ENCODE results near the gene KLC3.

KLC3 gene

GRCh38 chr19:45358213-45358792, 17.8 kb downstream of the KLC3 start:
- no peak for TF ChIP-seq CTCF (IDR thresholded peaks at IDR 0.05; ENCODE audit: low read depth, low read length)
- no peak overlapping the region for H3K4me3 ChIP-seq (ENCODE audit: low read depth, low read length)

DNA sequence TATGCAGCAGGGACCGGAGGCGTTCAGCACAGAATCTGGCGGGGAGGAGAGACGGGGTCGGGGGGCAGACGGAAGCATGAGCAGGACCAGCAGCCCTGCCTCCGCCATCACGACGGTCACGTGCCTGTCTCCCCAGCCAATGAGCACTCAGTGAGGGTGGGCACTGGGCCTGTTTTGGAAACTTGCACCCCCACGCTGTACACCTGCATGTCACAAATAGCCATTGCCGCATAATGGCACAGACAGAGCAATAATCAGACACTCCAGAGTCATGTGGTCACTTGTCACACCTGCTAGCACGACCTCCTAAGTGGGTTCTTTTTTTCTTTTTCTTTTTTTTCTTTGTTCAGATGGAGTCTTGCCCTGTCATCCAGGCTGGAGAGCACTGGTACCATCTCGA, 21.1 kb downstream of the KLC3 start:
- no peak for TF ChIP-seq CTCF (IDR thresholded peaks at IDR 0.05; ENCODE audit: low read depth, low read length)
- no peak overlapping the region for H3K4me3 ChIP-seq (ENCODE audit: low read depth, low read length)

GRCh38 chr19:45362291-45362690, 21.7 kb downstream of the KLC3 start:
- no peak overlapping the region for H3K4me3 ChIP-seq (ENCODE audit: low read depth, low read length)
- no peak for TF ChIP-seq CTCF (IDR thresholded peaks at IDR 0.05; ENCODE audit: low read depth, low read length)

- H3K4me3 ChIP-seq (ENCODE audit: low read depth, low read length): no peak overlapping the region
- TF ChIP-seq CTCF (IDR thresholded peaks at IDR 0.05; ENCODE audit: low read depth, low read length): no peak
Measured at GRCh38 chr19:45363861-45364459, 23.4 kb downstream of the KLC3 start.

GRCh38 chr19:45364696-45365095, 24.1 kb downstream of the KLC3 start:
- no peak for TF ChIP-seq CTCF (IDR thresholded peaks at IDR 0.05; ENCODE audit: low read depth, low read length)
- no peak overlapping the region for H3K4me3 ChIP-seq (ENCODE audit: low read depth, low read length)

DNA sequence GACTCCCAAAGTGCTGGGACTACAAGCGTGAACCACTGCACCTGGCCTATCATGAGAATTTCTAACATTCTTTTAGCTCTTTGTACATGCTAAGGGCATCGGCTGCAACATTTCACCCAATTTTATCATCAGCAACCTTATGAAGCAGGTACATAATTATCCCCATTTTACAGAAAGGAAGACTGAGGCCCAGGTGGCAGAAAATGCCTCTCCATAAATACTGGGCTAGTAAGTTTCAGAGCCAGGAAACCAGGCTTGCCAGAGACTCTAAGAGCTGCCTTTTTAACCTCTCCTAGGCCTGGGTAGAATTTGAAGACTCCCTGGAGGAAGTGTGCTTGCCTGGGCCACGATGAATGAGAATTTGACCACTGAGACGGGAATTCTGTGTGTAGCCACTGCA, 27.6 kb downstream of the KLC3 start:
- H3K4me3 ChIP-seq (ENCODE audit: low read depth, low read length): no peak overlapping the region
- TF ChIP-seq CTCF (IDR thresholded peaks at IDR 0.05; ENCODE audit: low read depth, low read length): no peak

DNA sequence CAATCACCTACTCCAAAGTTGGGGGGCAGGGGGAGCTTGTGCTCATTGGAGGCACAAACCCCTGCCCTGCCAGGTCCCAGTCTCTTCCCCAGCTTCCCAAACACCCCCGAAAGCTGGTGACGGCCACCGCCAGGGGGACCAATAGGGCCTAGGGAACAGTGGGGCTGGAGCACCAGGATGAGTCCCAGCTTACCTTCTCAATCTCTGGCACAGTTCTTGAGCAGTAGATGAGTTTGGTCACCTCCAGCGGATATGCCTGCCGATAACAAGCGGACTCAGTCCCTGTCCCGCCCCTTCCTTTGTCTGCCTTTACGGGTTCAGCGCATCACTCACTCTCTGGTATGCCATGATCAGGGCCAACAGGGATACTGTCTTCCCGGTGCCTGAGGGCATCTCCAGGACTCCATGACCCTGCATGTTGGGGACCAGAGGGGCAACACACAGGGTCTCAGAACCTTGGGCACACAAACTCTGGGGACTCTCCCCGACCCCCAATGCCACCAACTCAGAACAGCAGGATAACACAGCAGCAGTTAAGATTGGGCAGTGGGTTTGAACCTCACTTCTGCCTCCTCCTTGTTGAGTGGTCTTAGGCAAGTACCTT, 28.3 kb downstream of the KLC3 start:
- no peak overlapping the region; the same call in 1 of the 2 replicates for H3K4me3 ChIP-seq (ENCODE audit: low read depth, low read length)
- no peak for TF ChIP-seq CTCF (IDR thresholded peaks at IDR 0.05; ENCODE audit: low read depth, low read length)
